ENCODE measurements around the gene LYRM7. TPM values are rescaled to one million over a fixed set of nuclear protein-coding genes. Genes with fewer than 3 reads are reported as not detected.

The LYRM7 gene
- total RNA-seq, 4 donors from 2014 or later: 7.0 to 10.4 (median 8.0) TPM

- no peak for TF ChIP-seq CTCF (IDR thresholded peaks at IDR 0.05)
- TF ChIP-seq EP300 (IDR thresholded peaks at IDR 0.05): no peak
- TF ChIP-seq POLR2AphosphoS5 (IDR thresholded peaks at IDR 0.05): no peak
- TF ChIP-seq POLR2A (IDR thresholded peaks at IDR 0.05): no peak
- Histone ChIP-seq H3K27ac (no peak overlapping the region), H3K9me3 (no peaks in the 10 kb centered on the region), H3K4me1 (no peaks in the 10 kb centered on the region), H3K4me3 (no peak overlapping the region), H3K36me3 (no peaks in the 10 kb centered on the region), H3K27me3 (no peaks in the 10 kb centered on the region)
- DNase-seq (ENCODE audit: low spot score in 2 of 2): no peak
Measured at GRCh38 chr5:131147258-131147657, 23.5 kb upstream of the LYRM7 start.

- no peaks in the 10 kb centered on the region for H3K36me3 ChIP-seq
- no peak for DNase-seq (ENCODE audit: low spot score in 2 of 2)
- no peaks in the 10 kb centered on the region for H3K4me1 ChIP-seq
- no peaks in the 10 kb centered on the region for H3K27me3 ChIP-seq
- no peak overlapping the region for H3K4me3 ChIP-seq
- H3K9me3 ChIP-seq: no peaks in the 10 kb centered on the region
- H3K27ac ChIP-seq: no peak overlapping the region
- 95% methylated on average over 2 of the region's 2 CpGs for WGBS
- TF ChIP-seq EP300 (IDR thresholded peaks at IDR 0.05) (no peak), POLR2A (IDR thresholded peaks at IDR 0.05) (no peak)
Measured at GRCh38 chr5:131148835-131149234, 21.9 kb upstream of the LYRM7 start.

- no peak overlapping the region for H3K4me3 ChIP-seq
- H3K27me3 ChIP-seq: no peaks in the 10 kb centered on the region
- TF ChIP-seq POLR2A (IDR thresholded peaks at IDR 0.05) (no peak), CTCF (IDR thresholded peaks at IDR 0.05) (no peak), POLR2AphosphoS5 (IDR thresholded peaks at IDR 0.05) (no peak), EP300 (IDR thresholded peaks at IDR 0.05) (no peak)
- no peaks in the 10 kb centered on the region for H3K36me3 ChIP-seq
- 98% methylated on average over 7 of the region's 7 CpGs for WGBS
- H3K9me3 ChIP-seq: no peaks in the 10 kb centered on the region
- no peak for DNase-seq (ENCODE audit: low spot score in 2 of 2)
- H3K27ac ChIP-seq: no peak overlapping the region
- H3K4me1 ChIP-seq: no peaks in the 10 kb centered on the region
Measured at GRCh38 chr5:131150408-131150807, 20.3 kb upstream of the LYRM7 start.

GRCh38 chr5:131151216-131151615 is 19.5 kb upstream of the LYRM7 start:
- no peak overlapping the region for H3K27ac ChIP-seq
- 68% methylated on average over 4 of the region's 4 CpGs for WGBS
- H3K9me3 ChIP-seq: no peaks in the 10 kb centered on the region
- no peaks in the 10 kb centered on the region for H3K36me3 ChIP-seq
- DNase-seq (ENCODE audit: low spot score in 2 of 2): no peak
- H3K27me3 ChIP-seq: no peaks in the 10 kb centered on the region
- no peaks in the 10 kb centered on the region for H3K4me1 ChIP-seq
- no peak overlapping the region for H3K4me3 ChIP-seq
- TF ChIP-seq POLR2A (IDR thresholded peaks at IDR 0.05): no peak
- TF ChIP-seq POLR2AphosphoS5 (IDR thresholded peaks at IDR 0.05): no peak
- TF ChIP-seq CTCF (IDR thresholded peaks at IDR 0.05): no peak
- TF ChIP-seq EP300 (IDR thresholded peaks at IDR 0.05): no peak

GRCh38 chr5:131156385-131156784 is 14.4 kb upstream of the LYRM7 start:
- H3K9me3 ChIP-seq: no peaks in the 10 kb centered on the region
- H3K4me3 ChIP-seq: no peak overlapping the region
- no peak for DNase-seq (ENCODE audit: low spot score in 2 of 2)
- 96% methylated on average over 2 of the region's 2 CpGs for WGBS
- no peak for TF ChIP-seq POLR2A (IDR thresholded peaks at IDR 0.05)
- TF ChIP-seq CTCF (IDR thresholded peaks at IDR 0.05): no peak
- TF ChIP-seq EP300 (IDR thresholded peaks at IDR 0.05): no peak
- no peak for TF ChIP-seq POLR2AphosphoS5 (IDR thresholded peaks at IDR 0.05)
- H3K27ac ChIP-seq: no peak overlapping the region
- H3K27me3 ChIP-seq: no peaks in the 10 kb centered on the region
- peaks cover 36% of the 10 kb centered on the region for H3K36me3 ChIP-seq
- no peaks in the 10 kb centered on the region for H3K4me1 ChIP-seq

- Histone ChIP-seq H3K4me3 (no peak overlapping the region), H3K4me1 (no peaks in the 10 kb centered on the region), H3K27ac (no peak overlapping the region), H3K36me3 (peaks cover 42% of the 10 kb centered on the region), H3K9me3 (no peaks in the 10 kb centered on the region), H3K27me3 (no peaks in the 10 kb centered on the region)
- TF ChIP-seq CTCF (IDR thresholded peaks at IDR 0.05): no peak
- TF ChIP-seq POLR2A (IDR thresholded peaks at IDR 0.05): no peak
- no peak for TF ChIP-seq EP300 (IDR thresholded peaks at IDR 0.05)
- TF ChIP-seq POLR2AphosphoS5 (IDR thresholded peaks at IDR 0.05): no peak
- WGBS: 96% methylated on average over 5 of the region's 5 CpGs
- DNase-seq (ENCODE audit: low spot score in 2 of 2): no peak
Measured at GRCh38 chr5:131156957-131157356, 13.8 kb upstream of the LYRM7 start.
